GM21381 (cell line): ENCODE data around the gene DDX25.
"Not testable (repeated sequence)": the region's sequence is repeated elsewhere in the genome, so short reads cannot be mapped to it uniquely, and the experiment has no call there.

Experiments used
- ATAC-seq: cut with Tn5 transposase; IDR thresholded peaks from one replicate; pipeline ENCODE4 v1.9.1; 2021; ENCODE audit warnings: mild to moderate bottlenecking, moderate library complexity; ENCODE audit not compliant: unreplicated experiment

The DDX25 gene

DNA sequence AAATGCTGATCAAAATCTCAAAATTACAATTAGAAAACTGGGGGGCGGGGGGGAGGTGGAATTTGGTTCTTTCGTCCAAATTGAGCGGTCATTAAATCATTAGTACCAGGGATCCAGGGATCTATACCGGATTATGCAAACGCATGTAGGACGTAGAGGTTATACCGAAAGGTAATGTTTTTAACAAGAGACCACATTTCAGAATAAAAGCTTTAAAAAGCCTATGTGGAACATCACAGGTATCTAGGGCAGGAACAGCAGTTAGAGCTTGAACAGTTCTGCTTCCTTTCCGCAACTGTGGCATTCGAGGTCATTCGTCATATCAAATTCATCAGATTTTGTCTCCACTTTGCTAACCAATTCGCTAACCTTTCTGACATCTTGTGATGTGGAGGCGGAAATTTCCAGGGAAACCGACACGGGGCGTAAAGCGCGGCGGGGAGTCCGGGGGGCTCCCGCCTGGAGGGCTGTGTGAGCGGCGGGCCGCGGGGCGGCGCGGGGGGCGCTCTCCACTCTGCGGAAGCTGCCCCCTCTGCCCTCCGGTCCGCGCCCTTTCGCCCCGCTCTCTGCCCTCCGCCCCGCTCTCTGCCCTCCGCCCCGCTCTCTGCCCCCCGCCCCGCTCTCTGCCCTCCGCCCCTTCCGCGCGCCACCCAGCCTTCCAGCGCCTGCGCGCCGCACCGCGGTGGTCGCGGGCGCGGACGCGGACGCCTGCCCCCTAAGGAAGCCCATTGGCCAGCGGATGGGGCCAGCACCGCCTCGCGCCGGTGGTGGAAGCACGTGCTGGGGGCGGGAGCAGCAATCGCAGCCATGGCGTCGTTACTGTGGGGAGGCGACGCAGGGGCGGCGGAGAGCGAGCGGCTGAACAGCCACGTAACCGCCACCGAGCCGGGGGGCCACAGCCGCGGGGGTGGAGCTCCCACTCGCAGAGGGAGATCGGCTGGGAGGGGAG is at the start of gene DDX25:
DDX25 (plus strand) TSS at position 798 of the 949 bp plus-strand sequence; CDS start at position 808, 10 bp downstream.
- ATAC-seq = no peak

DNA sequence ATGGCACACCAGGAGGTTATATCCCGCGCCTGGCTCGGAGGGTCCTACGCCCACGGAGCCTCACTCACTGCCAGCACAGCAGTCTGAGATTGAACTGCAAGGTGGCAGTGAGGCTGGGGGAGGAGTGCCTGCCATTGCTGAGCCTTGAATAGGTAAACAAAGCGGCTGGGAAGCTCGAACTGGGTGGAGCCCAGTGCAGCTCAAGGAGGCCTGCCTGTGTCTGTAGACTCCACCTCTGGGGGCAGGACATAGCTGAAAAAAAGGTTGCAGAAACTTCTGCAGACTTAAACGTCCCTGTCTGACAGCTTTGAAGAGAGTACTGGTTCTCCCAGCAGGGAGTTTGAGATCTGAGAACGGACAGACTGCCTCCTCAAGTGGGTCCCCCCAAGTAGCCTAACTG is 46.6 kb upstream of the DDX25 start:
- ATAC-seq = not testable (repeated sequence)

DNA sequence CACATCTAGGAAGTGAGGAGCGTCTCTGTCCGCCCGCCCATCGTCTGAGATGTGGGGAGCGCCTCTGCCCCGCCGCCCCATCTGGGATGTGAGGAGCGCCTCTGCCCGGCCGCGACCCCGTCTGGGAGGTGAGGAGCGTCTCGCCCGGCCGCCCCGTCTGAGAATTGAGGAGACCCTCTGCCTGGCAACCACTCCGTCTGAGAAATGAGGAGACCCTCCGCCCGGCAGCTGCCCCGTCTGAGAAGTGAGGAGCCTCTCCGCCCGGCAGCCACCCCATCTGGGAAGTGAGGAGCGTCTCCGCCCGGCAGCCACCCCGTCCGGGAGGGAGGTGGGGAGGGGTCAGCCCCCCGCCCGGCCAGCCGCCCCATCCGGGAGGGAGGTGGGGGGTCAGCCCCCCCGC is 41.5 kb upstream of the DDX25 start:
- ATAC-seq = not testable (repeated sequence)

DNA sequence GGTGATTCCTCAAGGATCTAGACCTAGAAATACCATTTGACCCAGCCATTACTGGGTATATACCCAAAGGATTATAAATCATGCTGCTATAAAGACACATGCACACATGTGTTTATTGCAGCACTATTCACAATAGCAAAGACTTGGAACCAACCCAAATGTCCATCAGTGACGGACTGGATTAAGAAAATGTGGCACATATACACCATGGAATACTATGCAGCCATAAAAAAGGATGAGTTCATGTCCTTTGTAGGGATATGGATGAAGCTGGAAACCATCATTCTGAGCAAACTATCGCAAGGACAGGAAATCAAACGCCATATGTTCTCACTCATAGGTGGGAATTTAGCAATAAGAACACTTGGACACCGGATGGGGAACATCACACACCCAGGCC is 39.0 kb upstream of the DDX25 start:
- not testable (repeated sequence) for ATAC-seq

DNA sequence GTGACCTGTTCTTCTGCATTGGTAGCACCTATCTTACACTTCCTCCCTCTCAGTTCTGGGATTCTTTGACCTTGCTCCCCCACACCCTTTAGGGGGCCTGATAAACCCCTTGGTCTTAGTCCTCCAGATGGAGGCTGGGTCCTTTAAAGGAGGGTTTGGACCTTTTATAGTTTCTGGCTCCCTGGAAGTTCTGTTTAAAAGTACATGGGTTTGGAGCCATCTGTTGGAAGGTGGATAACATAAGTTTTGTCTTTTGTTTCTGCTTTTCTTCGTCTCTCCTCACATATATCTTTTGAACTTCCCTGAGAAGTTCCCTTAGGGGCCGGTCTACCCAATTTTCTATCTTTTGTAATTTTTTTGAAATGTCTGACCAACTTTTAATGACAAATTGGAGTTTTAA is 34.8 kb upstream of the DDX25 start:
- ATAC-seq = no peak

- ATAC-seq = no peak
Observed at GRCh38 chr11:125871391-125872137, 32.7 kb upstream of the DDX25 start.

GRCh38 chr11:125872138-125872491 is 32.2 kb upstream of the DDX25 start:
- no peak for ATAC-seq

DNA sequence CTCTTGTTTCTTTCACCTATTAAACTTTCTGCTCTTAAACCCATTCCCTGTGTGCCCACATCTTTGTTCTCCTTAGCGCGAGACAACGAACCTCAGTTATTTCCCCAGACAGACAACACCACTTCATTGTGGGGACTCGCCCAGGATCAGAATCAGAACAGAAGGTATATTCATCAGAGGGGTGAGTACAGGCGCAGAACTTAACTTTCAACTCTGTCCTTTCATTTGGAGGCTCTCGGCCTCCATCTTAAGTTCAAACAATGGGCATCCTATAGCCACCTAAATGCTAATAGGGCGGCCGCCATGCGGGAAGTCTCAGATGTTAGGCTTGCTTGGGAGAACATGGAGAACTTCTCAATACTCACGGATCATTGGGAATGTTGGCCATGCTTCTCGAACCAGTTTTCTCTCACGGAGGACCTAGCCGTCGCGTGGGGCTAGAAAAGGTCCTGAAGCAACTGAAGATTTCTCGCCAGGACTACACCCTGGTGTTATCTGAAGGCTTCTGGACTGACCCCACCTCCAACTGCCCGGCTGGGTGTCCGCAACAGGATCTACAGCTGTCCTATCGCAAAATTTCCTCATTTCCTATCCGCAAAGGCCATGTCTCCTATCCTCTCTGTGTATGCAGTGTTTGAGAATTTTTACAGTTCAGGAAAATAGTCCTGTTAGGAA is 30.3 kb upstream of the DDX25 start:
- no peak for ATAC-seq

GRCh38 chr11:125874556-125875124 is 29.7 kb upstream of the DDX25 start:
- ATAC-seq = peak; percentile 78

GRCh38 chr11:125881291-125881690 is 23.0 kb upstream of the DDX25 start:
- no peak for ATAC-seq

- ATAC-seq = no peak
Observed at GRCh38 chr11:125883375-125883774, 20.9 kb upstream of the DDX25 start.

- peak; percentile 27 for ATAC-seq
Observed at GRCh38 chr11:125886997-125887372, 17.3 kb upstream of the DDX25 start.

DNA sequence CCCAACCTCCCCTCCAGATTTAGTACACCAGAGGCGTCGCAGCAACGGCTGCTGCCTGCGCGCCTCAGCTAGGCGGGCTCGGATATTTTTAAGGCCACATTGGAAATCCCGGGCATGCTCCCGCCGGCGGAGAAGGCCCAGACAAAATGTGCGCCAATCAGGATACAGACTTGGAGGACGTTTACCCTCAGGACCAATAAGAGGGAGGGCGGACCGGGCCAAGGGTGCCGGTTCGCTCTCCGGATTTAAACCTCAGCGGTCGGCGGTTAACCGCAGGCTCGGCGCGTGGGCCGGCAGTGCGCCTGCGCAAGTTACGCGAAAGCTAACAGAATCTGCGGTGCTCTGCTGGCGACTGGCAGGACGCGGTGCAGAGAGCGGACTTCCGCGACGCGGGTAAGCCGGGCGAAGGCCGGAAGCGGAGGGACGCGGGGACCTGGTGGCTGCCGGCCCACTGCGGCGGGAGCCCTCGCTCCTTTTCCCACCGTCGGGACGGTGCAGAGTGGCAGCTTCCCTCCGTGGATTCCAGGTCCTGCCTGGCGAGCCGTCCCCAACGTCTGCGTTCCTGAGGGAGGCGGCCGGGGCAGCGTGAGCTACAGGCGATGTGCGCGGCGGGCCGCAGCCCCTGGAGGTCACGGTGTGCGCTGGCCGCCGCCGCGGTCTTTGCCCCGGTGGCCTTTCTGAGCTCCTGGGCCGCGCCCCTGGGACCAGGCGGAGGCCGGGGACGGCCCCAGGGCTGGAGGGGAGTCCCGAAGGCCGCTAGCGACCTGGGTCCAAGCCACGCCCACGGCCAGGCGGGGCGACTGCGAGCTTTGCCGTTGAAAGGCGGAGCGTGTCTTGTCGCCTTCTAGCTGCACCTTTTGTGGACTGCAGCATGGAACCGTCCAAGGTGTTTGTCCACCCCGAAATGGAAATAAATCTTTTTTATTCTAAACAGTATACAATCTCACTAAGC is 16.7 kb upstream of the DDX25 start, which contains the start of gene HYLS1:
HYLS1 (plus strand) TSS at position 296 of the 952 bp plus-strand sequence. CDS start 11,701 bp downstream, outside the sequence.
- ATAC-seq = peak; percentile 83

GRCh38 chr11:125890447-125891100 is 13.7 kb upstream of the DDX25 start:
- ATAC-seq = no peak

- ATAC-seq = no peak
Observed at GRCh38 chr11:125892071-125892470, 12.2 kb upstream of the DDX25 start.

DNA sequence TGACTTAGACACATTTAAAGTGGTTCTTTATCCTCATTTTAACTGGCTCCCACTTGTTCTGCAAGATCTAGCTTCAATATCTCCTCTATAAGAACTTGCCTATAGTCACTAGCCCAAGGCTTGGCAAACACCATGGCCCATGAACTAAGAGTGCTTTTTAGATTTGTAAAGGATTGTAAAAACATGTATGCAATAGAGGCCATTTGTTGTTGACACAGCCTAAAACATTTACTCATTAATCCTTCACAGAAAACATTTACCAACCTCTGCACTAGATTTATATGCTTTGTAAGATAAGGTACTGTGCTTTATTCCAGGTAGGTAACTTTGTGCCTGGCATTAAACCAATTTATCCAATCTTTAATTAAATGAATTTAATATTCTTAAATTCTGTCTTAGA is 11.3 kb upstream of the DDX25 start:
- ATAC-seq = no peak

DNA sequence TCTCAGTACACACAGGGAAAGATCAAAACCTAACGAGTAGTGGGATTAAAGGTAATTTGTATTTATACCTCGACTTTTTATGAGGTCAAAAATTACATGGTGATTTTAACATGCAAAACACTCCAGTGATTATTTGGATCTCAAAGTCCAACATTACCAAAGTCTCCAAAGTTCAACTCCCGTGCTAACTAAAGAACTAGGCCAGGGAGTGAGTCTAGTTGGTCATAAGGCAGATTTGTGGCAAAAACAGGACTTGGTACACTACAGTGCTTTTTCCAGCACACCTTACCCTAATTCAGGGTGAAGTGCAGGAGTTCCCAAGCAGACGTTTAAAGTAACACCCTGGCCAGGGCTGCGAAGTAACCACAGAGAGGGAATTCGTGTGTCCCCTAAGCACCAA is 2.4 kb upstream of the DDX25 start:
- ATAC-seq = no peak

DNA sequence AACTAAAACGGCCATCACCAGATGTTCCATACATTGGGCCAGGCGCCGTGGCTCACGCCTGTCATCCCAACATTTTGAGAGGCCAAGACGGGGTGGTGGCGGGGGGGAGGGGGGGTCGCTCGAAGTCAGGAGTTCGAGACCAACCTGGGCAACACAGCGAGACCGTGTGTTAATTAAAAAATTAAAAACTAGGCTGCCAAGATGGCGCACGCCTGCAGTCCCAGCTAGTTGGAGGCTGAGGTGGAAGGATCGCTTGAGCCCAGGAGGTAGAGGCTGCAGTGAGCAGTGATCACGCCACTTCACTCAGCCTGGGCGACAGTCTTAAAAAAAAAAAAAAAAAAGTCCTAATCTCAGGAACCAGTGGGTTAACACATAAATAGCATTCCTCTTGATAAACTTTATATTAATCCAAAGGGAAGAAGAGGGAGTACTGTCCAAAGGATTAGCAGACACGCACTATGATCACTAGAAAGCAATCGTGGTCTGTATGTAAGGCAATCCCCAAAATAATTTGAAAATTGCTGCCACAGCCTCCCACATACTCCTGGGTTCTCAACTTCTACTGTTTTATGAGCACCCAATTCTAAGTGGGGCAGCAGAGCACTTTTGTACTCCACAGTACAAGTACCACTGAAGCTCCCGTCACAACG is 1.9 kb upstream of the DDX25 start:
- ATAC-seq = no peak
